Measurements from ENCODE around the gene PRKCH. TPM values are rescaled to one million over a fixed set of nuclear protein-coding genes. Genes with fewer than 3 reads are reported as not detected.

The PRKCH gene
- total RNA-seq, 2 experiments from 2014 or later = 304 to 312 TPM

- no peak for DNase-seq
- peaks cover 97% of the 10 kb centered on the region for H3K4me1 Mint-ChIP-seq
- H3K27me3 Mint-ChIP-seq = no peaks in the 10 kb centered on the region
- peak overlapping the region; percentile 54 for H3K4me3 Mint-ChIP-seq
- peak; percentile 8 for ATAC-seq
- peak overlapping the region; percentile 94 for H3K27ac Mint-ChIP-seq
- no peaks in the 10 kb centered on the region for H3K9me3 Mint-ChIP-seq (ENCODE audit: low read depth)
- CTCF ChIA-PET = interaction anchor here (0.8 to 3.0 kb wide), 11 partner anchors 9 to 171 kb away, joined by 3 to 19 read pairs (median 5); partner anchors contain the start of gene TMEM30B
- H3K36me3 Mint-ChIP-seq = peaks cover 92% of the 10 kb centered on the region
Observed at GRCh38 chr14:61451891-61452400, 130.6 kb downstream of the PRKCH start.

- DNase-seq = peak; percentile 94
- H3K4me1 Mint-ChIP-seq = peaks cover 97% of the 10 kb centered on the region
- H3K9me3 Mint-ChIP-seq (ENCODE audit: low read depth) = no peaks in the 10 kb centered on the region
- CTCF ChIA-PET = interaction anchor here (0.8 to 3.0 kb wide), 11 partner anchors 9 to 172 kb away, joined by 3 to 19 read pairs (median 4); partner anchors contain the start of gene TMEM30B
- peak; percentile 80 for ATAC-seq
- peak overlapping the region; percentile 54 for H3K4me3 Mint-ChIP-seq
- no peaks in the 10 kb centered on the region for H3K27me3 Mint-ChIP-seq
- peak overlapping the region; percentile 94 for H3K27ac Mint-ChIP-seq
- peaks cover 92% of the 10 kb centered on the region for H3K36me3 Mint-ChIP-seq
Observed at GRCh38 chr14:61452452-61452851, 131.1 kb downstream of the PRKCH start.

GRCh38 chr14:61453103-61453767, 131.9 kb downstream of the PRKCH start:
- CTCF ChIA-PET = interaction anchor here (1.0 to 2.9 kb wide), 4 partner anchors 11 to 123 kb away, joined by 4 to 19 read pairs (median 6); no protein-coding TSS in a partner anchor
- Mint-ChIP-seq H3K27me3 (no peaks in the 10 kb centered on the region), H3K4me3 (peak overlapping the region; percentile 61), H3K27ac (peak overlapping the region; percentile 94), H3K36me3 (peaks cover 92% of the 10 kb centered on the region), H3K4me1 (peaks cover 97% of the 10 kb centered on the region), H3K9me3 (ENCODE audit: low read depth) (no peaks in the 10 kb centered on the region)
- DNase-seq (no peak), ATAC-seq (no peak)

- CTCF ChIA-PET = interaction anchor here (0.7 to 2.0 kb wide), 10 partner anchors 22 to 383 kb away, joined by 3 to 5 read pairs (median 3); no protein-coding TSS in a partner anchor
- ATAC-seq = no peak
- H3K4me3 Mint-ChIP-seq = peak overlapping the region; percentile 51
Observed at GRCh38 chr14:61454545-61454944, 133.2 kb downstream of the PRKCH start.

GRCh38 chr14:61455351-61455750, 134.0 kb downstream of the PRKCH start:
- H3K36me3 Mint-ChIP-seq = peaks cover 89% of the 10 kb centered on the region
- no peak for DNase-seq
- no peak overlapping the region for H3K4me3 Mint-ChIP-seq
- no peak for ATAC-seq
- H3K27ac Mint-ChIP-seq = peak overlapping the region; percentile 64
- CTCF ChIA-PET = interaction anchor here (0.7 to 2.0 kb wide), 14 partner anchors 13 to 382 kb away, joined by 3 to 8 read pairs (median 4); partner anchors contain the start of gene PRKCH
- no peaks in the 10 kb centered on the region for H3K27me3 Mint-ChIP-seq
- peaks cover 2% of the 10 kb centered on the region for H3K9me3 Mint-ChIP-seq (ENCODE audit: low read depth)
- peaks cover 91% of the 10 kb centered on the region for H3K4me1 Mint-ChIP-seq

More at GRCh38 chr14:61454545-61454944, 133.2 kb downstream of the PRKCH start:
- Mint-ChIP-seq H3K27ac (peak overlapping the region; percentile 94), H3K27me3 (no peaks in the 10 kb centered on the region), H3K36me3 (peaks cover 91% of the 10 kb centered on the region), H3K9me3 (ENCODE audit: low read depth) (no peaks in the 10 kb centered on the region), H3K4me1 (peaks cover 96% of the 10 kb centered on the region)
- DNase-seq = no peak

GRCh38 chr14:61456720-61457119, 135.3 kb downstream of the PRKCH start:
- Mint-ChIP-seq H3K27ac (peak overlapping the region; percentile 74), H3K9me3 (ENCODE audit: low read depth) (peaks cover 2% of the 10 kb centered on the region), H3K4me1 (peaks cover 91% of the 10 kb centered on the region), H3K27me3 (no peaks in the 10 kb centered on the region), H3K4me3 (no peak overlapping the region), H3K36me3 (peaks cover 88% of the 10 kb centered on the region)
- ATAC-seq (no peak), DNase-seq (peak; percentile 86)
- CTCF ChIA-PET = interaction anchor here (1.0 to 1.5 kb wide), 6 partner anchors 14 to 290 kb away, joined by 3 to 8 read pairs (median 4); no protein-coding TSS in a partner anchor

- peak overlapping the region; percentile 41 for H3K27ac Mint-ChIP-seq
- DNase-seq = no peak
- no peaks in the 10 kb centered on the region for H3K27me3 Mint-ChIP-seq
- H3K36me3 Mint-ChIP-seq = peaks cover 87% of the 10 kb centered on the region
- peaks cover 2% of the 10 kb centered on the region for H3K9me3 Mint-ChIP-seq (ENCODE audit: low read depth)
- ATAC-seq = no peak
- CTCF ChIA-PET = interaction anchor here (1.4 kb wide), 1 partner anchor 379 kb away, joined by 3 read pairs; no protein-coding TSS in a partner anchor
- H3K4me3 Mint-ChIP-seq = no peak overlapping the region
- H3K4me1 Mint-ChIP-seq = peaks cover 82% of the 10 kb centered on the region
Observed at GRCh38 chr14:61458766-61459165, 137.4 kb downstream of the PRKCH start.

- peaks cover 87% of the 10 kb centered on the region for H3K36me3 Mint-ChIP-seq
- peak overlapping the region; percentile 16 for H3K27ac Mint-ChIP-seq
- CTCF ChIA-PET = interaction anchor here (1.0 to 3.7 kb wide), 2 partner anchors 12 to 166 kb away, joined by 3 to 23 read pairs; no protein-coding TSS in a partner anchor
- H3K4me3 Mint-ChIP-seq = no peak overlapping the region
- H3K9me3 Mint-ChIP-seq (ENCODE audit: low read depth) = peaks cover 2% of the 10 kb centered on the region
- ATAC-seq = no peak
- H3K4me1 Mint-ChIP-seq = peaks cover 79% of the 10 kb centered on the region
- DNase-seq = no peak
- H3K27me3 Mint-ChIP-seq = no peaks in the 10 kb centered on the region
Observed at GRCh38 chr14:61459229-61459628, 137.8 kb downstream of the PRKCH start.

- Mint-ChIP-seq H3K4me1 (peaks cover 75% of the 10 kb centered on the region), H3K36me3 (peaks cover 89% of the 10 kb centered on the region), H3K4me3 (no peak overlapping the region), H3K9me3 (ENCODE audit: low read depth) (peaks cover 2% of the 10 kb centered on the region), H3K27ac (peak overlapping the region; percentile 87), H3K27me3 (no peaks in the 10 kb centered on the region)
- CTCF ChIA-PET = interaction anchor here (1.0 to 3.7 kb wide), 6 partner anchors 11 to 378 kb away, joined by 3 to 23 read pairs (median 6); no protein-coding TSS in a partner anchor
- ATAC-seq = no peak
- no peak for DNase-seq
Observed at GRCh38 chr14:61460063-61460462, 138.7 kb downstream of the PRKCH start.

- CTCF ChIA-PET = interaction anchor here (0.6 to 3.7 kb wide), 23 partner anchors 9 to 377 kb away, joined by 3 to 23 read pairs (median 4); no protein-coding TSS in a partner anchor
- H3K36me3 Mint-ChIP-seq = peaks cover 87% of the 10 kb centered on the region
- DNase-seq (peak; percentile 71), ATAC-seq (peak; percentile 73)
- peaks cover 73% of the 10 kb centered on the region for H3K4me1 Mint-ChIP-seq
- H3K27ac Mint-ChIP-seq = peak overlapping the region; percentile 87
- no peak overlapping the region for H3K4me3 Mint-ChIP-seq
- peaks cover 2% of the 10 kb centered on the region for H3K9me3 Mint-ChIP-seq (ENCODE audit: low read depth)
- H3K27me3 Mint-ChIP-seq = no peaks in the 10 kb centered on the region
Observed at GRCh38 chr14:61460718-61461611, 139.6 kb downstream of the PRKCH start.

GRCh38 chr14:61461808-61462275, 140.5 kb downstream of the PRKCH start:
- Mint-ChIP-seq H3K36me3 (peaks cover 84% of the 10 kb centered on the region), H3K27me3 (no peaks in the 10 kb centered on the region), H3K27ac (peak overlapping the region; percentile 87), H3K4me1 (peaks cover 67% of the 10 kb centered on the region), H3K4me3 (no peak overlapping the region), H3K9me3 (ENCODE audit: low read depth) (peaks cover 2% of the 10 kb centered on the region)
- ATAC-seq (peak; percentile 40), DNase-seq (no peak)
- CTCF ChIA-PET = interaction anchor here (0.9 to 3.7 kb wide), 17 partner anchors 9 to 376 kb away, joined by 3 to 23 read pairs (median 5); no protein-coding TSS in a partner anchor

GRCh38 chr14:61462566-61463193, 141.3 kb downstream of the PRKCH start:
- H3K27ac Mint-ChIP-seq = no peak overlapping the region
- H3K27me3 Mint-ChIP-seq = no peaks in the 10 kb centered on the region
- H3K4me1 Mint-ChIP-seq = peaks cover 65% of the 10 kb centered on the region
- DNase-seq (no peak), ATAC-seq (no peak)
- peaks cover 81% of the 10 kb centered on the region for H3K36me3 Mint-ChIP-seq
- H3K9me3 Mint-ChIP-seq (ENCODE audit: low read depth) = peaks cover 2% of the 10 kb centered on the region
- no peak overlapping the region for H3K4me3 Mint-ChIP-seq
- CTCF ChIA-PET = interaction anchor here (1.0 to 3.7 kb wide), 6 partner anchors 8 to 375 kb away, joined by 3 to 23 read pairs (median 6); no protein-coding TSS in a partner anchor
